GM18526 (cell line): ENCODE measurements around the gene TNFAIP3.

Experiments
- POLR2A ChIP-seq: IDR thresholded peaks from 3 replicates; pipeline ENCODE4 v1.6.1; 2011; ENCODE audit not compliant: insufficient read length; ENCODE audit errors: extremely low read depth

Gene TNFAIP3

DNA sequence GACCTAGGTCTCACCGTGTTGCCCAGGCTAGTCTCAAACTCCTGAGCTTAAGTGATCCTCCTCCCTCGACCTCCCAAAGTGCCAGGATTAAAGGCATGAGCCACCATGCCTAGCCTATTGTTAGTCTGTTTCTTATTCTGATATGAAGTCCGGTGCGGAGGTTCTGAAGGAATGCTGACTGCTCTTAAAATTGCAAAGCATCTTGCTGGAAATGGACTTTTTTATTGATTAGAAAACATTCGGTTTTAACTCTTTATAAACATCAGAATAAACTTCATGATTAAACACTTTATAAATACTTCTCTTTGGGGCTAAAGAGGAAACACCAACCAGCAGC, 3.2 kb downstream of the TNFAIP3 start:
- TF ChIP-seq POLR2A, result no peak

DNA sequence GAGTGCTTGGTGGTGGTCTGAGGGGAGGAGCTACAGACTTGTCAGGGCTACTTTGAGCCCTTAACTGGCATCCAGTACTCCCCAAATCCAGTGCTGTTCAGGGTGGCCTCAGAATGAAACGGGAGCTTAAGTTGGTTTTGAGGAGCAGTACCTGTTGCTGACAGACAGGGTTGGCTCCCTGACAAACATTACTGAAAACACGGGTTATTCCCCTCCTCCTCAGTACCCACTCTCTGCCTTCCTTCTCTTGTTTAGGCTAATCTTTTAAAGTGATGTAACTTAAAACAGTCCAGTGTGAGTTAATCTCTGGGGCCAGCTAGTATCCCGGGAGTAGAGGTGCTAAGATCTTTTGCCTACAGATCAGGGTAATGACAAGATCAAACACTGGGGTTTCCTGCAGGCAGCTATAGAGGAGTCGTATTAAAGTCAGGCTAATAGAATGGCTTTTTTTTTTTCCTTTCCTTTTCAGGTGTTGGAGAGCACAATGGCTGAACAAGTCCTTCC, 3.7 kb downstream of the TNFAIP3 start:
- TF ChIP-seq POLR2A, result peak; percentile 16

DNA sequence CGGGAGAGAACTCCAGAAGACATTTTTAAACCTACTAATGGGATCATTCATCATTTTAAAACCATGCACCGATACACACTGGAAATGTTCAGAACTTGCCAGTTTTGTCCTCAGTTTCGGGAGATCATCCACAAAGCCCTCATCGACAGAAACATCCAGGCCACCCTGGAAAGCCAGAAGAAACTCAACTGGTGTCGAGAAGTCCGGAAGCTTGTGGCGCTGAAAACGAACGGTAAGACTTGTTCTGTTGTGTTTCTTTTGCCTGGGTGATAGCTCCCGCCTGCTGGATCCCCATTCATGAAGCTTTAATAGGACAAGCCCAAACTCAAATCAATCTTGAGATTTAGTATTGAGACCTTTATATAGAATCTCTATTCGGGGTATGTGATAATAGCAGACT, 4.2 kb downstream of the TNFAIP3 start:
- TF ChIP-seq POLR2A, result peak; percentile 33

DNA sequence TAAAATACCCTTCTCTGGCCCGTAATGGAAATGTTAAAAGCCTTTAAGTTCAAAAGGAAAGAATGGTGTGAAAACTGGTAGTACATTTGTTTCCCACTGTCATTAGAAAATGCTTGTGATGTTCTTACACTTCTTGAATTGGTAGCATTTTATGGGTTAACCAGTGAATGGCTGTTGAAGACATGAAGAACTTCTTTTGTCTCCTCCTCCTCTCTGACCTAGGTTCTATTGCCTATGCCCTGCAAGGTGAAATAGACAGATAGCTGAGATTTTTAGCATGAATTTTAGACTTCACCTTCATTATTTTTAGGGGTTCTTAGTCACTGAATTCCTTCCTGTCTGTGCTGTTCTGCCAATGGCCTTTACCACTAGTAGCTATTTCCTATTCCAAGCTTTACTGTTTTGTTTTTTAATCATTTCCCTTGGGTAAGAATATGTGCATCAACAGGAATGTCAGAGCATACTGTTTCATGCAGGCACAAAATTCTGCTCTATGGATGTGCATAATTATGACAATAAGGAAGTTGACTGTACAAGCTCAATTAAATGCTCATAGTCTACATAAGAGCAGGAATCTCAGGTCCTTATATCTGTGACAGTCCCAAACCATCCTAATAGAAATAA, 4.9 kb downstream of the TNFAIP3 start:
- TF ChIP-seq POLR2A, result no peak

DNA sequence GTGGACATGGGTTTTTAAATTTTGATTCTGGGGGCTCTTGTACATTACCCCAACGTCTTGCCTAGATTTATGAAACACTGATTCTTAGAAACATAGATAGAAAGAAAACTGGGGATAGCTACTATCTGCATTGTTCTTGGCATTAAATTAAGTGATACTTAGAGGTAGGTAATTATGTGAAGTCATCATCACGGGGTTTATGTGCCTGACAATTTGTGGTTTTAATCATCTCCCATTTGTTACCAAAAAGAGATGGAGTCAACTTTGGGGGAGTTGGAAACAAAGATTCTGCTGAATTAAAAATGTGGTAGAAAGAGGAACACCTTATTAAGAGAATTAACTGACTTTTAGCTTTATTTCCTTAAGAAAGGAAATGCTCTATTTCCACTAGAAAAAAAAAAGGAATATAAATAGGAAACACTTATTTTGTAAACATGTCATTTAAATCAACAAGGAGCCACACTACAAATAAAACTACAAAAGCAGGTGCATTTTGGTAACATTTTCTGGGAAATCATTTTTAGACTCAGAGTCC, 5.6 kb downstream of the TNFAIP3 start:
- no peak for TF ChIP-seq POLR2A

DNA sequence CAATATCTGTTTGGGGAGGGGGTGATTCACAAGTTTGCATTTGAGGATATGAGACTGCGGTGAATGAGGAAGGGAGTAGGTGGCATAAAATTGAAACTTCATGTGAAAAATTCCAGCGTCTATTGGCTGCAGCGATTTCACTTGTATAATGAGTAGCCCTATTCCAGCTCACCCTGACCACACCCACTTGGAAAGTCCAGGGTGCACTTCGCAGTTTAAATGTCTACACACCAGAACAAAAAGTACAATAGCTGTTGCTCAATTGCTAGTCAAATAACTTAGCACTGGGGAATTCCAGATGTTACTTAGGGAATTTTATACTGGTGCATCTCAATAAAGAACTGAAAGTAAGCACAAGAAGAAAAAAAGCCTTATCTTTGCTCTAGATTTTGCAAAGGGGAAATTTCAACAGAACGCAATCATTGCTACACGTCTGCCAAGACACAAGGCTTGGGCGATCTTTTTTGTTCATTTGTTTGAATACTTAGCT, 6.3 kb downstream of the TNFAIP3 start:
- peak; percentile 20 for TF ChIP-seq POLR2A

DNA sequence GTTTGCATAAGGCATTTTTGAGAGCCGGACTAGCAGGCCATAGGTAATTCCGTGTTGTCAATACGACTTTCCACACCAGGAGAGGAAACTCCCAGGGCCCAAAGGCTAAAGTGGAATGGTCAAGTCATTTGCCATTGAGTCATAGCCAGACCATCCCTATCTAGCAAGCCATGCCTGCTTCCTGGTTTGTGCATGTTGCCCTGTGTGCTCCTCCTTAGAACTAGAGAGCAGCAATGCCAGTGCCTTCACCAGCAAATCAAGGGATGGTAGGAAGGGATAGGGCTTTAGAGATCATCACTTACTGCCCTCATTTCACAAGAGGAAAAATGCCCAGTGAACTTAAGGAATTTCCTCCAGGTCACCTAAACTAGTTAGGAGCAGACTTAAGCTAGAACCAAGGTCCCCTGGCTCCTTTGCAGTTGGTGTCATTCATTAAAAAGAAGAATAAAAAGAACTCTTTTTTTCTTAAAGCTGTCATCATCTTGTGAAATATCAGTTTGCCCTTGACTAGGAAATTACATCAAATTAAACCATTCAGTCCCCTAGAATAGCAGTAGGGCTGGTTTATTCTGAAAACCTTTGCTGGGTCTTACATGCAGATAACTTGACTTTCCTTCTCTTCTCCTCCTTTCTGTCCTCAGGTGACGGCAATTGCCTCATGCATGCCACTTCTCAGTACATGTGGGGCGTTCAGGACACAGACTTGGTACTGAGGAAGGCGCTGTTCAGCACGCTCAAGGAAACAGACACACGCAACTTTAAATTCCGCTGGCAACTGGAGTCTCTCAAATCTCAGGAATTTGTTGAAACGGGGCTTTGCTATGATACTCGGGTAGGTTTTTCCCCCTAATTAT, 7.4 kb downstream of the TNFAIP3 start:
- no peak for TF ChIP-seq POLR2A

DNA sequence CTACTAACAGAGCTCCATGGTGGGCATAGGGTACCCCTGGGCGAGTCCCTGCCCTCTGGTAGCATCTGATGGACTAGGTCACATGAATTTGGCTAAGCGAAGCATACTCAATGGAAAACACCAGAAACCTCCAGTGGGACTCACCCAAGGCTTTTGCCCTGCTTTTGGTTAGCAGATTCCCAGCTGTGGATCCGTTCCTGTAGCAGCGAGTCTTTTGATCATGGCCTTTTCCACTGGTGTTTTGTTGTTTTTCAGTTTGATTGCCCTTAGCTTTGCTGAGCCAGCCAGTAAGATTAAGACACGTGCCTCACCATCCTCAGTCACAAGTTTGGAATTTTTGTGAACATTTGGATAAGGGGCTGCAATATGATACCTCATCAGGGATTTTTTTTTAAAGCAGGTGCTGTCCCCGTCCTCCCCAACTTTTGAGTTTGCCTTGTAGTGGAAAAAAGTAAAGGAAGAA, 8.0 kb downstream of the TNFAIP3 start:
- TF ChIP-seq POLR2A, result no peak

DNA sequence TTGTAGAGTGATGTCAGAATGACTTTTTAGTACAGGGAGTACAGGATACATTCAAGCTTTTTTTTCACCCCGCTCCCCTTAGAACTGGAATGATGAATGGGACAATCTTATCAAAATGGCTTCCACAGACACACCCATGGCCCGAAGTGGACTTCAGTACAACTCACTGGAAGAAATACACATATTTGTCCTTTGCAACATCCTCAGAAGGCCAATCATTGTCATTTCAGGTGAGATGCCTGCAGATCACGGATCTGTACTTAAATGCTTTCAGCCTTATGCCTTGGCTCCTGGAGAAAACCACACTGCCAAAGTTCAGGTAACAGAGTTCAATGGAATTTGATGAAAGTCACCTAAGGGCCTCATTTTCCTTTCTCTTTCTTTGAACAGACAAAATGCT, 8.5 kb downstream of the TNFAIP3 start:
- TF ChIP-seq POLR2A, result peak; percentile 10

DNA sequence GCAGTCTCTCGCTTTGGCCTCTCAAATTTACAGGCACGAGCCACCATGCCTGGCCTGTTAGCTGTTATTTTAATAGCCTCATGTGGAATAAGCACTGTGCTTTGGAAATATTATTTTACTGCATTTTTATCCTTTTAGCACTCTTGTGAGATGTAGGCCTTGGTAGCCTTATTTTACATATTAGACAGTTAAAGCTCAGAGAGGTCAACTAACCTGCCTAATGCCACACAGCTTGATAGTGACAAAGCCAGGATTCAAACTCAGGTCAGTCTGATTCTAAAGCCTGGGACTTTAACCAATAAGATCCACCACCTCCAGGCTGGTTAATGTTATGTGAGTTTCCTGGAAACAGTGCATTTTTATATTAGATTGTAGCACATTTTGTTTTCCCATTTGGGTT, 9.5 kb downstream of the TNFAIP3 start:
- no peak for TF ChIP-seq POLR2A

DNA sequence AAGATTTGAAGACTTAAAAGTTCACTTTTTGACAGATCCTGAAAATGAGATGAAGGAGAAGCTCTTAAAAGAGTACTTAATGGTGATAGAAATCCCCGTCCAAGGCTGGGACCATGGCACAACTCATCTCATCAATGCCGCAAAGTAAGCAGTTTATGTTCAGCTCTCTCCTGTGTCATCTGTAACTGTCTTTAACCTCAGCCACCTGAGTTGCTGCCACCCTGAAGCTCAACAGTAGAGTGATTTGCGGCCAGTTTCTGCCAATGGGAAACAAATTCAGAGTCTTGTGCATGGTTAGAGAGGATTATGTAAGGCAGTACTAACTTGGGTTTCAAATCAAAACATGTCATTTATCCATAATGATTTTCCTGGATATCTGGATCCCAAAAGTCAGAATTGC, 10.1 kb downstream of the TNFAIP3 start:
- no peak for TF ChIP-seq POLR2A

DNA sequence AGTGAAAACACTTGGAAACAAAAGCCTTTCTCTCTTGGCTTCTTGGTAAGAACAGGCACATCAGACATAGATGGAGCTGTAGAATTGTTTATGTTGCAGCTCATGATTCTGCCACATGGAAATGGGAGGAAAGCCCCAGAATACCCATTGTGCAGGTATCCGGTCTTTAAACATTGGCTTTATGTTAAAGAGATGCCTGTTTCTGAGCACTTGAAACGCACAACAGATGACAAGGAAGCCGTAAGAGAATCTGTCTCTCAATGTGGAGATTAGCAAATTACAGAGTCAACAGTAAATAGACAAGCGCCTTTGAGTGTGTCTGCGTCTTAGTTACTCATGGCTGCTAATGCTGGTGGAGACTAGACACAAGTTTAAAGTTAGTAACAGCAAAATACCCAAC, 10.5 kb downstream of the TNFAIP3 start:
- TF ChIP-seq POLR2A, result no peak

DNA sequence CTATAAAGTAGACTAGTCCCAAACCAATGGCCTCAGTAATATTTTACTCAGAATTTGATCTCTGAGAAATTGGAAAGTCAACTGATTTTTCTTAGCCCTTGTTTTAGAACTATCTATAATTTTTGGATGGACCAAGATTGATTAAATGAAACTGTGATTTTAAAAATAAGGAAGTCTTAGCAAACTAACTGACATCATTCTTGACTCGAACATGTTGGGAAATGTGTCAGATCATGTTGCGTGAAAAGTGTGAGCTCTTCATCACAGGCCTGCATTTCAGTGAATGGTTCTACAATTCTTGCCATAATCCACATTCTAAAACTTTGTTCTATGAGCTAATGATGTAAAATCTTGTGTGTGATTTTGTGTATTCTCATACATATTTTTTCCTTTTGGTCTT, 11.0 kb downstream of the TNFAIP3 start:
- no peak for TF ChIP-seq POLR2A

DNA sequence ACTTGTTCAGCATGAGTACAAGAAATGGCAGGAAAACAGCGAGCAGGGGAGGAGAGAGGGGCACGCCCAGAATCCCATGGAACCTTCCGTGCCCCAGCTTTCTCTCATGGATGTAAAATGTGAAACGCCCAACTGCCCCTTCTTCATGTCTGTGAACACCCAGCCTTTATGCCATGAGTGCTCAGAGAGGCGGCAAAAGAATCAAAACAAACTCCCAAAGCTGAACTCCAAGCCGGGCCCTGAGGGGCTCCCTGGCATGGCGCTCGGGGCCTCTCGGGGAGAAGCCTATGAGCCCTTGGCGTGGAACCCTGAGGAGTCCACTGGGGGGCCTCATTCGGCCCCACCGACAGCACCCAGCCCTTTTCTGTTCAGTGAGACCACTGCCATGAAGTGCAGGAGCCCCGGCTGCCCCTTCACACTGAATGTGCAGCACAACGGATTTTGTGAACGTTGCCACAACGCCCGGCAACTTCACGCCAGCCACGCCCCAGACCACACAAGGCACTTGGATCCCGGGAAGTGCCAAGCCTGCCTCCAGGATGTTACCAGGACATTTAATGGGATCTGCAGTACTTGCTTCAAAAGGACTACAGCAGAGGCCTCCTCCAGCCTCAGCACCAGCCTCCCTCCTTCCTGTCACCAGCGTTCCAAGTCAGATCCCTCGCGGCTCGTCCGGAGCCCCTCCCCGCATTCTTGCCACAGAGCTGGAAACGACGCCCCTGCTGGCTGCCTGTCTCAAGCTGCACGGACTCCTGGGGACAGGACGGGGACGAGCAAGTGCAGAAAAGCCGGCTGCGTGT, 11.6 kb downstream of the TNFAIP3 start:
- TF ChIP-seq POLR2A, result peak; percentile 3

DNA sequence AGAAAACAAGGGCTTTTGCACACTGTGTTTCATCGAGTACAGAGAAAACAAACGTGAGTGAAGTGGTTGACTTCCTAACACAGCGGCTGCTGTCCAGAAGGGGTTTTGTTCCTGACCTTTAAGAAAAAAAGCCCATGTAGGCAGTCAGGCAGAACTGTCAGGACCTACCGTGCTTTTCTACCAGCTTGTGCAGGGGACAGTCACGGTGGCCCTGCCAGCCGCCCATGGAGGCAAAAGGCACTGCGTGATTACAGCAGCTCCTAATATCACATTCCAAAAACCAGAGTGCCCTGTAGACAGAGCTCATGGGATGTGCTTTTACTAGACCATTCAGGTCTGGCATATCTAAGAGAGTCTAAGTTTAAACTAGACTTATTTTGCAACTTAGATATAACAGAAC, 12.2 kb downstream of the TNFAIP3 start:
- no peak for TF ChIP-seq POLR2A
